ENCODE results near the gene EGFL7. TPM values are rescaled to one million over a fixed set of nuclear protein-coding genes. Genes with fewer than 3 reads are reported as not detected.

EGFL7 gene
- total RNA-seq, 1 experiment from 2014 or later: 53.1 TPM

DNA sequence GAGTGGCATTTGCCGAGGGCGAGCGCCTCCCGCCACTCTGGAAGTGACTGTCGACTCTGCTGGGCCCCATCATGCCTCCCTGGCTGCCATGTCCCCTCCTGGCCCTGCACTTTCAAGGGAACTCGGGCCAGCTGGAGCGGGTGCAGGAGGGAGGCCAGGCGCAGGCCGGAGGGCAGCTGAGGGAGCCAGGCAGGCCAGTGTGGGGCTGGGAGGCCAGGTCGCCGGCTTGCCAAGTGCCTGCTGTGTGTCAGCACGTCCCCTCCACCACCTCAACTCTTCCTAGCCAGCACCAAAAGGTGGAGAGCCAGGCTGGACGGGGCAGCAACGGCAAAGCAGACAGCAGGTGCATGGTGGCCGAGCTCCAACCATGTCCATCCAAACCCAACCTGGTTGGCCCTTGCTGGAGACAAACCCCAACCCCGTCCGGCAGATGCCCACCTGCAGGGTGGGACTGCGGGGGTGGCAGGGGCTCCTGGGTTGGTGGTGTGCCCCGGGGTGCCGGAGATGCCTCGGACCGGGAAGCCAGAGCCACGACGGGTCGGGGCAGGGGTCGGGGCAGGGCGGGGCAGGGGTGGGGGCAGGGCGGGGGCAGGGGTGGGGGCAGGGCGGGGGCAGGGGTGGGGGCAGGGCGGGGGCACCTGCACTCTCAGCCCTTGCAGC is 36.5 kb upstream of the EGFL7 start:
- Histone ChIP-seq H2AFZ (no peak overlapping the region), H3K36me3 (ENCODE audit: low read depth) (no peaks in the 10 kb centered on the region), H4K20me1 (ENCODE audit: insufficient read depth) (no peaks in the 10 kb centered on the region), H3K4me2 (no peak overlapping the region), H3K79me2 (ENCODE audit: low read depth) (no peaks in the 10 kb centered on the region), H3K27ac (no peak overlapping the region), H3K9me2 (ENCODE audit: insufficient read depth) (no peaks in the 10 kb centered on the region), H3K9me3 (ENCODE audit: insufficient read depth, low read depth) (no peaks in the 10 kb centered on the region), H3F3A (ENCODE audit: insufficient read depth, low read depth) (peaks cover 8% of the 10 kb centered on the region), H3K27me3 (ENCODE audit: insufficient read depth, low read depth) (no peaks in the 10 kb centered on the region), H3K4me3 (no peak overlapping the region), H3K4me1 (replicated peaks; ENCODE audit: insufficient read depth) (no peaks in the 10 kb centered on the region)
- DNase-seq: no peak
- no TSS peak for BruUV-seq (replicated peaks)
- ChIA-PET CTCF (interaction anchor here (0.7 to 4.5 kb wide), 4 partner anchors 21 to 141 kb away, joined by 3 to 38 read pairs (median 15); no protein-coding TSS in a partner anchor), POLR2A (ENCODE audit: unreplicated experiment) (no interaction called here)
- intact Hi-C loops (cut with micrococcal nuclease; ENCODE audit: unreplicated experiment): loop anchor here (5.0 kb wide), 1 partner anchor 49 kb away; no protein-coding TSS in a partner anchor
- TF ChIP-seq, protein P1, sequence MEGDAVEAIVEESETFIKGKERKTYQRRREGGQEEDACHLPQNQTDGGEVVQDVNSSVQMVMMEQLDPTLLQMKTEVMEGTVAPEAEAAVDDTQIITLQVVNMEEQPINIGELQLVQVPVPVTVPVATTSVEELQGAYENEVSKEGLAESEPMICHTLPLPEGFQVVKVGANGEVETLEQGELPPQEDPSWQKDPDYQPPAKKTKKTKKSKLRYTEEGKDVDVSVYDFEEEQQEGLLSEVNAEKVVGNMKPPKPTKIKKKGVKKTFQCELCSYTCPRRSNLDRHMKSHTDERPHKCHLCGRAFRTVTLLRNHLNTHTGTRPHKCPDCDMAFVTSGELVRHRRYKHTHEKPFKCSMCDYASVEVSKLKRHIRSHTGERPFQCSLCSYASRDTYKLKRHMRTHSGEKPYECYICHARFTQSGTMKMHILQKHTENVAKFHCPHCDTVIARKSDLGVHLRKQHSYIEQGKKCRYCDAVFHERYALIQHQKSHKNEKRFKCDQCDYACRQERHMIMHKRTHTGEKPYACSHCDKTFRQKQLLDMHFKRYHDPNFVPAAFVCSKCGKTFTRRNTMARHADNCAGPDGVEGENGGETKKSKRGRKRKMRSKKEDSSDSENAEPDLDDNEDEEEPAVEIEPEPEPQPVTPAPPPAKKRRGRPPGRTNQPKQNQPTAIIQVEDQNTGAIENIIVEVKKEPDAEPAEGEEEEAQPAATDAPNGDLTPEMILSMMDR (conservative IDR thresholded peaks at IDR 0.05): no peak
- TF ChIP-seq EZH2 (IDR thresholded peaks at IDR 0.05; ENCODE audit: low read depth): no peak

DNA sequence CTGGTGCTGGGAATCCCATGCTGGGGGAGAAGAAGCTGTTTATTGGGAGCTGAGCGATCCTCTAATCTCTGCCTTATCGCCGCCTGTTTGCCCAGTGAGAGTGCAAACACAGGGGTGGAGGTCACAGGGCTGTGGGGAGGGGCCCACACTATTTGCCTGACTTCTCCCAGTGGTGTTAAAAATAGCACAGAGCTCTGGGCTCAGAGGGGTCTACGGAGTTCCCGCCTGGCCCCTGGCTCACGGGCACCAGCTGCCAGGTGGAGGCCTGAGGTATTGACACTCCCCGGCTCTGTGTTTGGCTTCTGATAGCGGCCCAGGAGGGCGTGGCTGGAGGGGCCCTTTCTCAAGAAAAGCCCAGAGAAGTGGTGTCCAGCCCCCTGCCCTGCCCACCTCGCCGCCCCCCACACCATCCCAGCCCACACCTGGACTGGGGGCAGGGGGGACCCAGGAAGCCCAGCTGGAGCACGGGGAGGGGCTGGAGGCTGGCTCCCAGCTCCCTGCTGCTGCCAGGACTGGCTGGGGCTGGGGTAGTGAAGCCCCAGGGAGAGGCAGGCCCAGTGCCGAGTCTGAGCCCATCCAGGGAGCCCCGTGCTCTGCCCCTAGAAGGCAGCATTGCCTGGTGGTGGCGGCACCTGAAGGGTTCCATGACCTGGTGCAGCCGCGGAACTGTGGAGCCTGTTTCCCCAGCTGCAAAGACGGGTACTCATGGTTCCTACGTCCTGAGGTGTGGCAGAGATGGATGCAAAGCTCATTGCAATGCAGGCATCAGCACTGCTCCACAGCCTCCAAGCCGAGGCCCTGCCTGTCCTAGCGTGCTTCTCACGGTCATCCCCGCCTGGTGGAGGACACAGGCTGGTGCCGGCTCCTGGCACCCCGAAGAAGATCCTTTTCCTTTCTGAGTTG is 35.7 kb upstream of the EGFL7 start:
- BruUV-seq (replicated peaks): no TSS peak
- H3K9me2 ChIP-seq (ENCODE audit: insufficient read depth): no peaks in the 10 kb centered on the region
- H3K27ac ChIP-seq: no peak overlapping the region
- no peaks in the 10 kb centered on the region for H4K20me1 ChIP-seq (ENCODE audit: insufficient read depth)
- no peaks in the 10 kb centered on the region for H3K4me1 ChIP-seq (replicated peaks; ENCODE audit: insufficient read depth)
- H2AFZ ChIP-seq: no peak overlapping the region
- POLR2A ChIA-PET (ENCODE audit: unreplicated experiment): interaction anchor here (0.7 kb wide), 1 partner anchor 116 kb away, joined by 3 read pairs; the partner anchor contains the start of gene LCN10
- no peaks in the 10 kb centered on the region for H3K9me3 ChIP-seq (ENCODE audit: insufficient read depth, low read depth)
- peaks cover 13% of the 10 kb centered on the region for H3F3A ChIP-seq (ENCODE audit: insufficient read depth, low read depth)
- TF ChIP-seq EZH2 (IDR thresholded peaks at IDR 0.05; ENCODE audit: low read depth): no peak
- TF ChIP-seq, protein P1 (conservative IDR thresholded peaks at IDR 0.05): 0 out of 2 replicates have a peak, but pooled peaks have one; percentile 25
- no peaks in the 10 kb centered on the region for H3K27me3 ChIP-seq (ENCODE audit: insufficient read depth, low read depth)
- H3K4me3 ChIP-seq: no peak overlapping the region
- no peaks in the 10 kb centered on the region for H3K79me2 ChIP-seq (ENCODE audit: low read depth)
- CTCF ChIA-PET: interaction anchor here (0.7 to 4.5 kb wide), 4 partner anchors 20 to 143 kb away, joined by 3 to 38 read pairs (median 7); no protein-coding TSS in a partner anchor
- H3K4me2 ChIP-seq: no peak overlapping the region
- no peak for DNase-seq
- H3K36me3 ChIP-seq (ENCODE audit: low read depth): no peaks in the 10 kb centered on the region
- intact Hi-C loops (cut with micrococcal nuclease; ENCODE audit: unreplicated experiment): loop anchor here (5.0 kb wide), 1 partner anchor 50 kb away; no protein-coding TSS in a partner anchor

DNA sequence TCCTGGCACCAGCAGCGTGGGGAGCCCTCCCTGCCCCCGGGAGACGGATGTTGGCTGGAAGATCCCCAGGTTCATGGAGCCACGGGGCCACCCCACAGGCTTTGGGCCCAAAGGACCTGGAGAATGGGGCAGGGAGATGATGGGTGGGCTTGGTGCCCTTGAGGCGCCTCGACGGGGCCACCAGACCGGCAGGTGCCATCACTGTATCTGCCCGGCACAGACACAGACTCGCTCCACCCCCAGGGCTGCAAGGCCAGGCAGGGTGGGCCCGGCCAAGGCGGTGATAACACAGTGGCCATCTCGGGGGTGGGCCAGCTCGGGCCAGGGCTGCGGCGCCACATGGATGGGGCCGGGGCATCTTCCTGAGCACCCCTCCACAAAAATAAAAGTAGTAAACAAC is 35.0 kb upstream of the EGFL7 start:
- H3K9me3 ChIP-seq (ENCODE audit: insufficient read depth, low read depth): no peaks in the 10 kb centered on the region
- CTCF ChIA-PET: interaction anchor here (0.7 to 4.5 kb wide), 2 partner anchors 139 to 143 kb away, joined by 3 to 38 read pairs; no protein-coding TSS in a partner anchor
- H3K36me3 ChIP-seq (ENCODE audit: low read depth): no peaks in the 10 kb centered on the region
- intact Hi-C loops (cut with micrococcal nuclease; ENCODE audit: unreplicated experiment): loop anchor here (5.0 kb wide), 1 partner anchor 50 kb away; no protein-coding TSS in a partner anchor
- no peaks in the 10 kb centered on the region for H3K27me3 ChIP-seq (ENCODE audit: insufficient read depth, low read depth)
- POLR2A ChIA-PET (ENCODE audit: unreplicated experiment): interaction anchor here (0.7 kb wide), 1 partner anchor 115 kb away, joined by 3 read pairs; the partner anchor contains the start of gene LCN10
- no peak for DNase-seq
- no peak overlapping the region for H3K4me3 ChIP-seq
- no peaks in the 10 kb centered on the region for H3K79me2 ChIP-seq (ENCODE audit: low read depth)
- no peak overlapping the region for H3K27ac ChIP-seq
- no peaks in the 10 kb centered on the region for H4K20me1 ChIP-seq (ENCODE audit: insufficient read depth)
- BruUV-seq (replicated peaks): no TSS peak
- H3K9me2 ChIP-seq (ENCODE audit: insufficient read depth): no peaks in the 10 kb centered on the region
- TF ChIP-seq EZH2 (IDR thresholded peaks at IDR 0.05; ENCODE audit: low read depth): no peak
- TF ChIP-seq, protein P1 (conservative IDR thresholded peaks at IDR 0.05): no peak
- peaks cover 13% of the 10 kb centered on the region for H3F3A ChIP-seq (ENCODE audit: insufficient read depth, low read depth)
- no peaks in the 10 kb centered on the region for H3K4me1 ChIP-seq (replicated peaks; ENCODE audit: insufficient read depth)
- H3K4me2 ChIP-seq: no peak overlapping the region
- H2AFZ ChIP-seq: no peak overlapping the region
